SU-DHL-6 (cell line): ENCODE data around the gene NRF1.

Experiments
- H2AFZ ChIP-seq: fragments of 200-600 bp; sonication (generic); 2 replicates; pipeline ENCODE4 v1.6.1; 2014; ENCODE audit warnings: low read depth, mild to moderate bottlenecking, moderate library complexity, mixed read lengths, antibody characterized with exemption, low read length; ENCODE audit not compliant: severe bottlenecking
- H3F3A ChIP-seq: fragments of 200-600 bp; shearing (Covaris generic); 2 replicates; pipeline ENCODE4 v1.6.0; 2016; ENCODE audit warnings: antibody characterized with exemption, mild to moderate bottlenecking; ENCODE audit not compliant: insufficient read depth
- H3K27ac ChIP-seq: fragments of 200-600 bp; sonication (generic); 2 replicates; pipeline ENCODE4 v1.5.1; 2016; ENCODE audit warnings: low read depth, mild to moderate bottlenecking, low read length, moderate library complexity, mixed read lengths
- H3K27me3 ChIP-seq: fragments of 200-600 bp; sonication (generic), shearing (Covaris generic); 2 replicates; pipeline ENCODE4 v1.6.0; 2014; ENCODE audit warnings: mild to moderate bottlenecking, low read length
- H3K36me3 ChIP-seq: fragments of 200-600 bp; sonication (generic); 2 replicates; pipeline ENCODE4 v1.6.1; 2014; ENCODE audit warnings: mild to moderate bottlenecking, low read length, mixed read lengths
- H3K4me2 ChIP-seq: fragments of 300-600, 200-600 bp; shearing (Covaris generic), sonication (generic); 2 replicates; pipeline ENCODE4 v1.6.0; 2014; ENCODE audit warnings: low read length, low read depth, mild to moderate bottlenecking; ENCODE audit not compliant: poor library complexity, severe bottlenecking
- H3K4me3 ChIP-seq: fragments of 200-600 bp; sonication (generic); 2 replicates; pipeline ENCODE4 v1.5.1; 2014; ENCODE audit warnings: antibody characterized with exemption, low read length, mild to moderate bottlenecking, mixed read lengths; ENCODE audit not compliant: insufficient read depth, poor library complexity, severe bottlenecking
- H3K79me2 ChIP-seq: fragments of 200-600 bp; sonication (generic); 2 replicates; pipeline ENCODE4 v1.6.1; 2014; ENCODE audit warnings: mild to moderate bottlenecking, low read length, moderate library complexity; ENCODE audit not compliant: insufficient read depth
- H3K9ac ChIP-seq: fragments of 200-600 bp; sonication (generic); 2 replicates; pipeline ENCODE4 v1.7.0; 2014; ENCODE audit warnings: mild to moderate bottlenecking, low read length
- H3K9me2 ChIP-seq: fragments of 200-600 bp; sonication (generic); replicated peaks from 2 replicates; pipeline ENCODE4 v1.6.1; 2014; ENCODE audit warnings: low read length; ENCODE audit not compliant: insufficient read depth
- H3K9me3 ChIP-seq: fragments of 200-600 bp; sonication (generic); 2 replicates; pipeline ENCODE4 v1.6.1; 2014; ENCODE audit warnings: low read length, mixed read lengths; ENCODE audit not compliant: insufficient read depth
- H4K20me1 ChIP-seq: fragments of 200-600 bp; sonication (generic); 2 replicates; pipeline ENCODE4 v1.6.1; 2014; ENCODE audit warnings: low read depth, mild to moderate bottlenecking, antibody characterized with exemption, low read length, moderate library complexity, mixed read lengths
- EZH2phosphoT487 ChIP-seq: fragments of 200-600 bp; sonication (generic), shearing (Covaris generic); conservative IDR thresholded peaks from 2 replicates; pipeline ENCODE4 v1.6.1; 2018; ENCODE audit warnings: mild to moderate bottlenecking, antibody characterized with exemption, low read length, moderate library complexity, mixed read lengths
- TF ChIP-seq, protein P1 (sequence below): fragments of 200-600 bp; sonication (generic); IDR thresholded peaks from one replicate; pipeline ENCODE4 v1.5.1; 2017; ENCODE audit warnings: antibody characterized with exemption, mild to moderate bottlenecking, low read length, moderate library complexity; ENCODE audit not compliant: insufficient read depth, poor library complexity, severe bottlenecking

Gene NRF1

DNA sequence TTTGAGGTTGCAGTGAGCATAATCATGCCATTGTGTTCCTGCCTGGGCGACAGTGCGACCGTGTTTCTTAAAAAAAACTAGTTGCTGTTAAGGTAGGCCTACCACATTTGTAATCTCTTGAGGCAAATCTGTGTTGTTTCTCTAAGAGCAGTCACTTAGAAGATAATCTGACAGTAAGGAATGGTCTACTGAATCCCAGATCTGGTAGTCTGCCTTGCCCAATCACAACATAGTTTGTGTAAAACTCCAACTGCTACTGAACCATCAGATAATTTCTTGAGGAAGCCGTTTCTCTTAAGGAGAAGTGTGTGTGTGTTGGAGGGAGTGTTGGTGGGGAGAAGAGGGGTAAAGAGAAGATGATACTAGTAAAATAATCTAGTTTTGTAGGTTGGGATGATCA, 5.0 kb downstream of the NRF1 start:
- Histone ChIP-seq H3F3A (peaks cover 9% of the 10 kb centered on the region; the same call in 1 of the 2 replicates), H3K79me2 (peaks cover 93% of the 10 kb centered on the region), H2AFZ (no peak overlapping the region), H4K20me1 (peaks cover 19% of the 10 kb centered on the region), H3K9me3 (no peaks in the 10 kb centered on the region), H3K4me3 (no peak overlapping the region), H3K4me2 (no peak overlapping the region), H3K27me3 (no peaks in the 10 kb centered on the region), H3K27ac (no peak overlapping the region), H3K9me2 (no peaks in the 10 kb centered on the region), H3K9ac (no peak overlapping the region), H3K36me3 (no peaks in the 10 kb centered on the region)
- TF ChIP-seq, protein P1, sequence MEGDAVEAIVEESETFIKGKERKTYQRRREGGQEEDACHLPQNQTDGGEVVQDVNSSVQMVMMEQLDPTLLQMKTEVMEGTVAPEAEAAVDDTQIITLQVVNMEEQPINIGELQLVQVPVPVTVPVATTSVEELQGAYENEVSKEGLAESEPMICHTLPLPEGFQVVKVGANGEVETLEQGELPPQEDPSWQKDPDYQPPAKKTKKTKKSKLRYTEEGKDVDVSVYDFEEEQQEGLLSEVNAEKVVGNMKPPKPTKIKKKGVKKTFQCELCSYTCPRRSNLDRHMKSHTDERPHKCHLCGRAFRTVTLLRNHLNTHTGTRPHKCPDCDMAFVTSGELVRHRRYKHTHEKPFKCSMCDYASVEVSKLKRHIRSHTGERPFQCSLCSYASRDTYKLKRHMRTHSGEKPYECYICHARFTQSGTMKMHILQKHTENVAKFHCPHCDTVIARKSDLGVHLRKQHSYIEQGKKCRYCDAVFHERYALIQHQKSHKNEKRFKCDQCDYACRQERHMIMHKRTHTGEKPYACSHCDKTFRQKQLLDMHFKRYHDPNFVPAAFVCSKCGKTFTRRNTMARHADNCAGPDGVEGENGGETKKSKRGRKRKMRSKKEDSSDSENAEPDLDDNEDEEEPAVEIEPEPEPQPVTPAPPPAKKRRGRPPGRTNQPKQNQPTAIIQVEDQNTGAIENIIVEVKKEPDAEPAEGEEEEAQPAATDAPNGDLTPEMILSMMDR, result no peak
- TF ChIP-seq EZH2phosphoT487, result no peak

DNA sequence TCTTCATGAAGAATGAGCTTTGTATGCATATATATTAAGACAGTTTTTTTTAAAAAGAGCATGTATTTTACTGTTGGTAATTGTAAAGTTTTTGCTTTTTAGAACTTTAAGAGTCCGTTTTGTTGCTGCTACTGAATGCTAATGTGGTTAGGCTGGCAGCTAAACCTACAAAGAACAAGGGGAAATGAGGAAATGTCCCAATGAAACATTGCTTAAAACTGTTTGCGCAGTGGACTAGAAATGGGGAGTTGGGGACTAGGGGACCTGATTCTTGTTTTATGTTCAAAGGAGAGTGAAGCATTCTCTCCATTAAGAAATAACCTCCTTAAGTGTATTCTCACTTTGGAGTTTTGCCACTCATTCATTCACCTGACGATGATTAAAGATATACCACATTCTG, 5.7 kb downstream of the NRF1 start:
- H3K4me2 ChIP-seq, result no peak overlapping the region
- H3K36me3 ChIP-seq, result no peaks in the 10 kb centered on the region
- H2AFZ ChIP-seq, result no peak overlapping the region
- no peak for TF ChIP-seq EZH2phosphoT487
- TF ChIP-seq, protein P1, result no peak
- no peaks in the 10 kb centered on the region for H3K9me3 ChIP-seq
- H3K27me3 ChIP-seq, result no peaks in the 10 kb centered on the region
- H3K79me2 ChIP-seq, result peaks cover 99% of the 10 kb centered on the region
- no peak overlapping the region for H3K4me3 ChIP-seq
- no peaks in the 10 kb centered on the region for H3K9me2 ChIP-seq
- H3K27ac ChIP-seq, result no peak overlapping the region
- H4K20me1 ChIP-seq, result peaks cover 19% of the 10 kb centered on the region
- H3K9ac ChIP-seq, result no peak overlapping the region
- H3F3A ChIP-seq, result peaks cover 9% of the 10 kb centered on the region; the same call in 1 of the 2 replicates

DNA sequence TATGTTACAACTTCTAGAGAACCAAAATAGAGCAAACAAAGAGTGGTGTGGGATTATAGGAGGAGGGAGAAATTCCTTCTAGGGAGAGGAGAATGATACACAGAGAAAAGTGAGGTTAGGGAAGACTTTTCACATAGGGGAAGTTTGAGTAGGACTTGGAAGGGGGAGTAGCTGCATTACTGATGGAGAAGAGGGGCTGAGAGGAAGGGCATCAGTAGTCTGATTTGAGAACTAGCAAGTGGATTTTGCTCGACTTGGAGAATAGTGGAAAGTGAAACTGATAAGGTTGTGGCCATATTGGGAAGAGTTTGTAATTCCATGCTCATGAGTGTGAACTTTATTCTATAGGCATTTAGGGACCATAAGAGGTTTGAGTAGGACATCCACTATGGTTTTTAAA, 6.1 kb downstream of the NRF1 start:
- Histone ChIP-seq H3K27ac (no peak overlapping the region), H3K9me2 (no peaks in the 10 kb centered on the region), H3K4me3 (no peak overlapping the region), H3F3A (peaks cover 9% of the 10 kb centered on the region; the same call in 1 of the 2 replicates), H3K9ac (no peak overlapping the region), H2AFZ (no peak overlapping the region), H3K79me2 (peaks cover 99% of the 10 kb centered on the region), H3K27me3 (no peaks in the 10 kb centered on the region), H3K4me2 (no peak overlapping the region), H3K9me3 (no peaks in the 10 kb centered on the region), H4K20me1 (peaks cover 19% of the 10 kb centered on the region), H3K36me3 (no peaks in the 10 kb centered on the region)
- TF ChIP-seq, protein P1, result no peak
- no peak for TF ChIP-seq EZH2phosphoT487
